NCI-H1694 treated with DMSO at 0.1 percent for 48 hours (cell line): ENCODE measurements around the gene TYROBP.
A peak's percentile ranks its signal among the peaks of the same experiment; 100 is the strongest.
"Not testable (repeated sequence)": the region's sequence is repeated elsewhere in the genome, so short reads cannot be mapped to it uniquely, and the experiment has no call there.

Experiments used
- DNase-seq: peaks from one replicate; lab custom pipeline; 2025; lab: John Stamatoyannopoulos, UW

The TYROBP gene

DNA sequence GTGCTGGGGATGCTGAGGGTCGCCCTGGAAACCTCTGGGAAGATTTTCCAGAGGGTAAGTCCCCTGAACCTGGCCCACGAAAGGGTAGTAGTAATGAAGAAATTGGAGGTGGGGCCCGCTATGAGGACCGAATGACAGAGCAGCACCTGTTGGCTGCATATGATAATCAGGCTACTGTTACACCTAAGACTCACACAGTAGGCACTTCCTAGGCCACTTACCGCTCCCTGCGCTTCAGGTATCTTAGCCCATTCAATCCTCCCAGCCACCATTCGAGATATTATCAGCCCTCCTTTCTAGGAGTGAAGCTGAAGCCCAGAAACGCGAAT, 23.7 kb upstream of the TYROBP start:
- no peak for DNase-seq

- peak; percentile 99 for DNase-seq
Measured at GRCh38 chr19:35931161-35931873, 23.2 kb upstream of the TYROBP start.

DNA sequence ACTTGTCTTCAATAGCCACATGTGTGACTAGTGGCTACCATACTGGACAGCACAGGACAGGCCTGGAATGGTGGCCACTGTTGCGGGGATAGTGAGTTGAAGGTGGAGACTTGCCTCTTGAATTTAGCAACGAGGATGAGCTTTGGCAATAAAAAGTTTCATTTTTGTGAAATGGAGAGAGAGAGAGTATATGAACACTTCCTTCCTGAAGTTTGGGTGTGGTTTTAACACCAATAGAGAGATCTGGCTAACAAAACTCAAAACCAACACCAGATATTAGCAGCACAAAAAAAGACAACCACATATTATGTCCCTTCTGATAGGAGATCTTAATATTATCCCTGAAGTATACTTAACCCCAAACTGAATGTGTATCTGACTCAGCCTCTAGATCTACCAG, 21.8 kb upstream of the TYROBP start:
- no peak for DNase-seq

DNA sequence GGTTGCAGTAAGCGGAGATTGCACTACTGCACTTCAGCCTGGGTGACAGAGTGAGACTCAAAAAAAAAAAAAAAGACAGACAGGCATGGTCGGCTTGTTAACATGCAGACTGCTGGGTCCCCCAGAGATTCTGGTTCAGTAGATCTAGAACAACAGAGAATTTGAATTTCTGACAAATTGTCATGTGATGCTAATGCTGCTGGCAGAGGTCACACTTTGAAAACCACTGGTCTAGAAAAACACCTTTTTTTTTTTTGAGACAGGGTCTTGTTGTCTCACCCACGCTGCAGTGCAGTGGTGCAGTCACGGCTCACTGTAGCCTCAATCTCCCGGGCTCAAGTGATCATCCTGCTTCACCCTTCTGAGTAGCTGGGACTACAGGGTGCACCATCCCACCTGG, 20.4 kb upstream of the TYROBP start:
- DNase-seq = no peak

DNA sequence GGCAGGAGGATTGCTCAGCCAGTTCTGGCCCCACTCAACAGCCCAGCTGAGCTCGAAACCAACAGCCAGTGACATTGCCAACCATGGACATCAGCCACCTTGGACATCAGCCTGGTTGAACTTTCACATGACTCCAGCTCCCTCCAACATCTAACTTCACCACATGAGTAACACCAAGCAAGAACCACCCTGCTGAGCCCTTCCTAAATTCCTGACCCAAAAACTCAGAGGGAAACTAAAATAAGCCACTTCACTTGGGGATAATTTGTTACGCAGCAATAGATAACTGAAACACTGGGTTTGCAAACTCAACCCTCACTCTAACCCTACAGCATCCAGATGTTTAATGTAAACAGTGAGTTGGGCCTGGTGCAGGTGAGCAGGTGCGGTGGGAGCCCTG, 17.4 kb upstream of the TYROBP start:
- no peak for DNase-seq

DNA sequence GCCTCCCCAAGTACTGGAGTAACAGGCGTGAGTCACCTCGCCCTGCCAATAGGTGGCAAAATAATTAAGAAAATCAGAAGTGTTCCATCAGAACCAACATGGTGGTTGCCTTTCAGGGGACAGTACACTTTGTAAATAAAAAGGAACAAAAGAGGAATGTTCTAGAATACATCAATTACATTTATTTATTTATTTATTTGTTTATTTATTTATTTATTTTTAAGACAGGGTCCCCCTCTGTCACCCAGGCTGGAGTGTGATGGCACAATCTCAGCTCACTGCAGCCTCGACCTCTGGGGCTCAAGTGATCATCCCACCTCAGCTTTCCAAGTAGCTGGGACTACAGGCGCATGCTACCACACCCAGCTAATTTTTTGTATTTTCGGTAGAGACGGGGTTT, 12.9 kb upstream of the TYROBP start:
- no peak for DNase-seq

DNA sequence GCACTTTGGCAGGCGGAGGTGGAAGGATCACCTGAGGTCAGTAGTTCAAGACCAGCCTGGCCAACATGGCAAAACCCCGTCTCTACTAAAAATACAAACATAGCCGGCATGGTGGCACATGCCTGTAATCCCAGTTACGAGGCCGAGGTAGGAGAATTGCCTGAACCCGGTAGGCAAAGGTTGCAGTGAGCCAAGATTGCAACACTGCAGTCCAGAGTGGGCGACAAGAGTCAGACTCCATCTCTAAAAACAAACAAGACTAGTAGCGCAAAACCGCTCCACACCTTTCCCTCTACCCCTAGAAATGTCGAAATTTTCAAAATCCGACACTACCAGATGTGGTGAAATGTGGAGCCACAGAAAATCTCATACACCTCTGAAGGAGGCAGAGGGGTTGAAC, 11.2 kb upstream of the TYROBP start:
- no peak for DNase-seq

- DNase-seq = no peak
Measured at GRCh38 chr19:35915443-35915842, 7.3 kb upstream of the TYROBP start.

DNA sequence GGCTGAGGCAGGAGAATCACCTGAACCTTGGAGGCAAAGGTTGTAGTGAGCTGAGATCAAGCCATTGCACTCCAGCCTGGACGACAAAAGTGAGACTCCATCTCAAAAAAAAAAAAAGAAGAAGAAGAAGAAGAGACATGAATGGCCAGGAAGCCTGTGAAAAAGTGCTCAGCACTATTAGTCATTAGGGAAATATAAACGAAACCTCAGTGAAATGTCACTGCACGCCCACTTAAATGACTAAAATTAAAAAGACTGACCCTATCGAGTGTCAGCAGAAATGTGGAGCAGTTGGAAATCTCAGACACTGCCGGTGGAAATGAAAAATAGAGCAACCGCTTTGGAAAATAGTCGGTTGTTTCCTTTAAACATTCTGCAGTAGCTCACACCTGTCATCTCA, 5.5 kb upstream of the TYROBP start:
- no peak for DNase-seq

DNA sequence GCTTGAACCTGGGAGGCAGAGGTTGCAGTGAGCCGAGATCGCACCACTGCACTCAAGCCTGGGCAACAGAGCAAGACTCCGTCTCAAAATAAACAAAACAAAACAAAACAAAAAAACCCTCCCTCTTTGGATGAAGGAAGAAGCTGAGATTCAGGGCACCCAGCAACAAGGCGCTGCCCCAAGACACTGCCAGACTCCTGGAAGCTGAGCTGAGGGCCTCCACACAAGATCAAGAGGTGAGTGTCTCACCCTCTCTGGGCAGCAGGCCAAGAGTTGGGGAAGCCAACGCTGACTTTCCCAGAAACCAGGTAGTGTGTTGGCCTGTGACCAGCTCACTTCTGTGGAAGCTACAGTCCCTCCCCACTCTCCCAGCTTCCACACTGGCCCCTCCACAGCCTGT, 3.7 kb upstream of the TYROBP start:
- no peak for DNase-seq

GRCh38 chr19:35911173-35911572, 3.1 kb upstream of the TYROBP start:
- DNase-seq = no peak

DNA sequence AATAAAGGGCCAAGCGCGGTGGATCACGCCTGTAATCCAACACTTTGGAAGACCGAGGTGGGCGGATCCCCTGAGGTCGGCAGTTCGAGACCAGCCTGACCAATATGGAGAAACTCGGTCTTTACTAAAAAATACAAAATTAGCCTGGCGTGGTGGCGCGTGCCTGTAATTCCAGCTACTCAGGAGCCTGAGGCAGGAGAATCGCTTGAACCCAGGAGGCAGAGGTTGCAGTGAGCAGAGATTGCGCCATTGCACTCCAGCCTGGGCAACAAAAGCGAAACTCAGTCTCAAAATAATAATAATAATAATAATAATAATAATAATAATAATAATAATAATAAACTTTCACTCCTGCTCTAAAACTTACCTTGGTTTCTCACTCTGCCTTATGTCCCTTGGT, 2.3 kb upstream of the TYROBP start:
- DNase-seq = not testable (repeated sequence)

DNA sequence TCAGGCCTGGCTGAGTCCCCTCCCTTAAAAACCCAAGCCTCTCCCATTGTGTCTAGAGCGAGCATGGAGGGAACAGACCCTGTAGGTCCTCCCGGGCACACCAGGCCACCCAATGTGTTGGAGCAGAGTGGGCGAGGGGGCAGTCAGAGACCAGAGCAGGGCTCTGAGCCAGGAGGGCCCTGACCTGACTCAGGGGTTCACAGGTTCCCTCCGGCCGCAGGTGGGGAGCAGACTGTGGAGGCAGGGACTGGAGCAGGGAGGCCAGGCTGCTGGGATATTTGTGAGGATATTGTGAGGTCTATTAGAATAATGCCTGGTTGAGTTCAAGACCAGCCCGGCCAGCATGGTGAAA, 1.6 kb upstream of the TYROBP start:
- no peak for DNase-seq

GRCh38 chr19:35908973-35909683, 1.0 kb upstream of the TYROBP start:
- DNase-seq = peak; percentile 9

DNA sequence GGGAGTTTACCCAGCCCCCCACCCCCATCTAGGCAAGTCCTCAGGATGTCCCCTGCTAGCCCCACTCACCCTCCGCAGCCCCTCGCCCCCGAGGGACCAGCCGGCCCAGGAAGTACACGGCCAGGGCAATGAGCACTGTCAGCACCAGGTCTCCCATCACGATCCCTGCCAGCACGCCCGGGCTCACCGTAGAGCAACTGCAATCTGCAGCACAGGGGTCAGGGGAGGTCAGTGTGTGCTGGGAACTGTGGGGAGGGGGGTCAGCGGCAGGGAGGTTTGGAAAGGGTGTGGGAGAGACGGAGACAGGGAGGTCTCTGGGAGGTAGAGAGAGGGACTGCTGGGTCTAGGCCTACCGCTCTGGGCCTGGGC, 734 bp downstream of the TYROBP start:
- no peak for DNase-seq

GRCh38 chr19:35905178-35905727, 2.8 kb downstream of the TYROBP start:
- DNase-seq = no peak

DNA sequence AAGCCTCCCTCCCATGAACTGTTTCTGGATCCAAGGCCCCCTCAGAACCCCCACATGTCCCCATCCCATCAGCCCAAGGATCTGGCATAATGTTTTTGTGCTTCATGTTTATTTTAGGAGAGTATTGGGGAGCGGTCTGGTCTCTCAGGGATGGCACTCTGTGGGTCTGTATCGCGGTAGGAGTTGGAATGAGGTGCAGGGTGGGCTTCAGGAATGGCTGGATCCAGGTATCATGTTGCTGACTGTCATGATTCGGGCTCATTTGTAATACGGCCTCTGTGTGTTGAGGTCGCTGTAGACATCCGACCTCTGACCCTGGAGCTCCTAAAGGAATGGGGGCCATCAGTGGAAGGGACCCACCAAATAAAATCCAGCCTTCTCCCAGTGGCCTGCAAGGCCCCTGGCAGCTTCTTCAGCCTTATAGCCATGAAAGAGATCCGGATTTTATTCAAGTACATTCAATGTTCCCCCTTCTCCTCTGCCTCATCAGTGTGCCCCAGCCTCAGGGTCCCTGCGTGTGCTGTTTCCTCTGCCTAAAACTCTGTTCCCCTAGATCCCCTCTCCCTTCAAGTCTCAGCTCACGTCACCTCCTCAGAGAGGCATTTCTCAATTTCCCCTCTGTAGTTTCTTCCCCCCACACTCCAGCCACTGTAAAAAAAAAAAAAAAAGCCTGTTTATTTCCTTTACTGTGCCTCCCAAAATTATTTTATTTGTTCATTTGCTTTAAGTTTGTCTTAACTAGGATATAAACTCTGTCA, 3.6 kb downstream of the TYROBP start:
- DNase-seq = no peak

- no peak for DNase-seq
Measured at GRCh38 chr19:35903550-35904179, 4.4 kb downstream of the TYROBP start.

DNA sequence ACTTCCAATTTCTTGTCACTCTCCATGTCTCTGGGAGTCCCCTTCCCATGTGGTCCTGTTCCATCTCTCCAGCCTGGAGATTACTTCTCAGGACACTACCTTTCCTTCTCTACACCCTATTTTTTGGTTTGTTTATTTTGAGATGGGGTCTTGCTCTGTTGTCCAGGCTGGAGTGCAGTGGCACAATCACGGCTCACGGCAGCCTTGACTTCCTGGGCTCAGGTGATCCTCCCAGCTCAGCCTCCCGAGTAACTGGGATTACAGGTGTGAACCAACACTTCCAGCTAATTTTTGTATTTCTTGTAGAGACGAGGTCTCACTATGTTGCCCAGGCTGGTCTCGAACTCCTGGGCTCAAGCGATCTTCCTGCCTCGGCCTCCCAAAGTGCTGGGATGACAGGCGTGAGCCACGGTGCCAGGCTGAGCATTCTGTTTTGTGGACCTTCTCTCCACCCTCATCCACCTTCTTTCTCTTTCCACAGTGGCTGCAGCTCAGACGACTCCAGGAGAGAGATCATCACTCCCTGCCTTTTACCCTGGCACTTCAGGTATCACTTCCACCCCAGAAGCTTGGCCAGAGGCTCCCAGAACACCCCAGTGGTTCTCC, 5.1 kb downstream of the TYROBP start:
- DNase-seq = no peak

GRCh38 chr19:35901854-35902661, 6.0 kb downstream of the TYROBP start, which contains the start of gene HCST:
TSS of gene HCST (plus strand) at chr19:35902529. CDS start at chr19:35902594, 65 bp downstream.
- DNase-seq = no peak

DNA sequence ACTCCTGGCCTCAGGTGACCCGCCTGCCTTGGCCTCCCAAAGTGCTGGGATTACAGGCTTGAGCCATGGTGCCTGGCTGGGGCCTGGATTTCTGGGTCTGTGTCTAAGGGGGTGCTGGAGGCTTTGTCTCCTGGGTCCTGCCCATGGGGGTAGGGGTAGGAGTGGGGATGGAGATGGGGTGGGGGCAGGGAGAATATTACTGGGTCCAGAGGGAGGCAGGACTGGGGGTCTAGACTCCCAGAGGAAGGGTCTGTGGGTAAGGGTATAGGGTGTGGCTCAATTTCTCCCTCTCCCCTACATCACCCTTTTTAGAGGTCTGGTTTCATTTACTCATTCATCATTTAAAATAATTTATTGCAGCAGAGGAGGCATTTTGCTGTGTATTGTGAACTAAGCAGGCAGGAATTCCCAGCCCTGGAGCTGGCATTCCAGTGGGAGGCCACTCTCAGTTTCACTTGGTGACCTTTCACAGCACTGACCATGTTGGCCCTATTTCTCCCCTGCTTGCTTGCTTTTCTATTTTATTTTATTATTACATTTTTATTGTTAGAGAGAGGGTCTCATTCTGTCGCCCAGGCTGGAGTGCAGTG, 6.9 kb downstream of the TYROBP start:
- DNase-seq = no peak
